ENCODE data around the gene PTPRU.

- no peak for TF ChIP-seq PPARA (CRISPR knock-in tag; IDR thresholded peaks at IDR 0.05; ENCODE audit: borderline replicate concordance)
- no peak; the same call in 1 of the 2 replicates for TF ChIP-seq PATZ1 (CRISPR knock-in tag; IDR thresholded peaks at IDR 0.05; ENCODE audit: borderline replicate concordance)
- no peak for TF ChIP-seq OSR1 (CRISPR knock-in tag; IDR thresholded peaks at IDR 0.05)
- TF ChIP-seq ESRRG (CRISPR knock-in tag; IDR thresholded peaks at IDR 0.05): no peak
- TF ChIP-seq ZNF565 (CRISPR knock-in tag; conservative IDR thresholded peaks at IDR 0.05; ENCODE audit: low read depth): no peak
- no peak for TF ChIP-seq GLIS3 (CRISPR knock-in tag; IDR thresholded peaks at IDR 0.05)
- no peak for TF ChIP-seq ZC3H10 (CRISPR knock-in tag; IDR thresholded peaks at IDR 0.05)
- no peak for TF ChIP-seq TOX (CRISPR knock-in tag; IDR thresholded peaks at IDR 0.05; ENCODE audit: borderline replicate concordance)
- no peak for TF ChIP-seq TSHZ2 (CRISPR knock-in tag; IDR thresholded peaks at IDR 0.05)
- no peak for TF ChIP-seq ZNF70 (CRISPR knock-in tag; IDR thresholded peaks at IDR 0.05)
These were observed 5.6 kb upstream of the PTPRU start, which contains the start of gene MECR for GRCh38 chr1:29230553-29231378.

Measured in SK-N-SH treated with all-trans-retinoic acid at 6 μM for 48 hours (cell line).